BLaER1 treated with 17β-estradiol and CSF1 and Interleukin-3, amounts not matched to agents 10 nM and 100 nM (cell line): ENCODE results near the gene CLEC4D.
"Not testable (repeated sequence)": the region's sequence is repeated elsewhere in the genome, so short reads cannot be mapped to it uniquely, and the experiment has no call there.

ENCODE experiments used
- H3K27ac ChIP-seq, 11 experiments: shearing (Covaris generic); formaldehyde crosslinking; 2 replicates each; pipeline ENCODE4 v1.8.1; 2022
- H3K27me3 ChIP-seq, 11 experiments: shearing (Covaris generic); formaldehyde crosslinking; 2 replicates each; pipeline ENCODE4 v1.8.1; 2022
- H3K36me3 ChIP-seq, 11 experiments: shearing (Covaris generic); formaldehyde crosslinking; 2 replicates each; pipeline ENCODE4 v1.8.1; 2022
- H3K4me1 ChIP-seq, 10 experiments: shearing (Covaris generic); formaldehyde crosslinking; 2 replicates each; pipeline ENCODE4 v1.8.1; 2022
- H3K4me2 ChIP-seq, 11 experiments: shearing (Covaris generic); formaldehyde crosslinking; 2 replicates each; pipeline ENCODE4 v1.8.1; 2022
- H3K4me3 ChIP-seq, 10 experiments: shearing (Covaris generic); formaldehyde crosslinking; 2 replicates each; pipeline ENCODE4 v1.8.1; 2022
- H3K9ac ChIP-seq, 11 experiments: shearing (Covaris generic); formaldehyde crosslinking; 2 replicates each; pipeline ENCODE4 v1.8.1; 2022
- H3K9me3 ChIP-seq, 11 experiments: shearing (Covaris generic); formaldehyde crosslinking; replicated peaks in 1 of 11; 2 replicates each; pipeline ENCODE4 v1.8.1; 2022
- H4K20me1 ChIP-seq, 11 experiments: shearing (Covaris generic); formaldehyde crosslinking; 2 replicates each; pipeline ENCODE4 v1.8.1; 2022
- Cebpa-rat ChIP-seq, 11 experiments: shearing (Covaris generic); IDR thresholded peaks; 2 replicates each; pipeline ENCODE4 v1.8.1; 2022

Gene CLEC4D

GRCh38 chr12:8508910-8509841 lies 4.1 kb upstream of the CLEC4D start:
- 0 out of 20 replicates have a peak overlapping the region, but pooled peaks of 2 of the 10 experiments have one; percentile 9 to 13 for H3K4me3 ChIP-seq
- H4K20me1 ChIP-seq: no peaks in the 10 kb centered on the region
- peak overlapping the region; percentile 70 to 90 (median 83) for H3K4me2 ChIP-seq
- 0 out of 22 replicates have a peak, but pooled peaks cover 0 to 5% (median 0%) of the 10 kb centered on the region in 11 experiments for H3K9me3 ChIP-seq
- no peaks in the 10 kb centered on the region for H3K27me3 ChIP-seq
- no peak for TF ChIP-seq Cebpa-rat (IDR thresholded peaks at IDR 0.05)
- H3K36me3 ChIP-seq: no peaks in the 10 kb centered on the region
- H3K27ac ChIP-seq: peak overlapping the region in 10 of 11 experiments; percentile 9 to 75 (median 58); a peak in 18 of 22 replicates
- H3K4me1 ChIP-seq: peaks cover 29 to 56% (median 37%) of the 10 kb centered on the region in 10 experiments
- H3K9ac ChIP-seq: peak overlapping the region in 9 of 11 experiments; percentile 8 to 48 (median 35); a peak in 9 of 22 replicates

GRCh38 chr12:8517971-8518370 lies 4.7 kb downstream of the CLEC4D start:
- TF ChIP-seq Cebpa-rat (IDR thresholded peaks at IDR 0.05): no peak
- Histone ChIP-seq H3K9me3 (peaks cover 3 to 8% (median 4%) of the 10 kb centered on the region in 11 experiments; a peak in 13 of 22 replicates), H3K36me3 (no peaks in the 10 kb centered on the region), H3K4me1 (peaks cover 6 to 45% (median 19%) of the 10 kb centered on the region in 10 experiments; a peak in 17 of 20 replicates), H3K4me2 (peak overlapping the region in 4 of 11 experiments; percentile 80 to 86 (median 82); a peak in 7 of 22 replicates), H3K27me3 (no peaks in the 10 kb centered on the region), H3K9ac (no peak overlapping the region), H4K20me1 (no peaks in the 10 kb centered on the region), H3K27ac (no peak overlapping the region), H3K4me3 (no peak overlapping the region)

- Histone ChIP-seq H3K27ac (peak overlapping the region in 6 of 11 experiments; percentile 10 to 60 (median 34); a peak in 6 of 22 replicates), H4K20me1 (no peaks in the 10 kb centered on the region), H3K4me3 (peak overlapping the region in 1 of 10 experiments; percentile 26; a peak in 2 of 20 replicates), H3K27me3 (no peaks in the 10 kb centered on the region), H3K4me2 (peak overlapping the region; percentile 1 to 86 (median 71); a peak in 20 of 22 replicates), H3K9ac (no peak overlapping the region), H3K36me3 (no peaks in the 10 kb centered on the region; a peak in 1 of 22 replicates), H3K9me3 (peaks cover 10 to 20% (median 12%) of the 10 kb centered on the region in 11 experiments; a peak in 14 of 22 replicates), H3K4me1 (peaks cover 6 to 34% (median 16%) of the 10 kb centered on the region in 10 experiments; a peak in 17 of 20 replicates)
- no peak for TF ChIP-seq Cebpa-rat (IDR thresholded peaks at IDR 0.05)
Observed at GRCh38 chr12:8519171-8519570, 5.9 kb downstream of the CLEC4D start.

GRCh38 chr12:8527250-8528130 lies 14.2 kb downstream of the CLEC4D start:
- H3K4me3 ChIP-seq: no peak overlapping the region
- no peak overlapping the region for H3K27ac ChIP-seq
- no peak for TF ChIP-seq Cebpa-rat (IDR thresholded peaks at IDR 0.05)
- H3K4me1 ChIP-seq: peaks cover 0 to 8% (median 0%) of the 10 kb centered on the region in 10 experiments; a peak in 5 of 20 replicates
- no peak overlapping the region for H3K9ac ChIP-seq
- no peak overlapping the region for H3K4me2 ChIP-seq
- no peaks in the 10 kb centered on the region for H3K27me3 ChIP-seq
- peaks cover 15 to 41% (median 31%) of the 10 kb centered on the region in 11 experiments; a peak in 17 of 22 replicates for H3K9me3 ChIP-seq
- H3K36me3 ChIP-seq: peaks cover 0 to 7% (median 0%) of the 10 kb centered on the region in 11 experiments; a peak in 2 of 22 replicates
- no peaks in the 10 kb centered on the region for H4K20me1 ChIP-seq

GRCh38 chr12:8532045-8532444 lies 18.7 kb downstream of the CLEC4D start:
- peaks cover 0 to 30% (median 0%) of the 10 kb centered on the region in 11 experiments; a peak in 2 of 22 replicates for H4K20me1 ChIP-seq
- H3K9me3 ChIP-seq: peaks cover 0 to 7% (median 0%) of the 10 kb centered on the region in 11 experiments; a peak in 1 of 22 replicates
- no peak overlapping the region for H3K9ac ChIP-seq
- H3K27ac ChIP-seq: no peak overlapping the region
- H3K4me3 ChIP-seq: no peak overlapping the region
- H3K27me3 ChIP-seq: no peaks in the 10 kb centered on the region
- no peak for TF ChIP-seq Cebpa-rat (IDR thresholded peaks at IDR 0.05)
- peaks cover 0 to 43% (median 0%) of the 10 kb centered on the region in 11 experiments; a peak in 8 of 22 replicates for H3K36me3 ChIP-seq
- peaks cover 0 to 48% (median 0%) of the 10 kb centered on the region in 10 experiments; a peak in 8 of 20 replicates for H3K4me1 ChIP-seq
- H3K4me2 ChIP-seq: peak overlapping the region in 3 of 11 experiments; percentile 1 to 15 (median 4); a peak in 3 of 22 replicates

- Histone ChIP-seq H3K9me3 (peaks cover 0 to 24% (median 0%) of the 10 kb centered on the region in 11 experiments; a peak in 8 of 22 replicates), H3K4me3 (peak overlapping the region in 3 of 10 experiments; percentile 21 to 66 (median 59); a peak in 2 of 20 replicates), H3K4me1 (peaks cover 0 to 84% (median 33%) of the 10 kb centered on the region in 10 experiments; a peak in 17 of 20 replicates), H4K20me1 (peaks cover 0 to 31% (median 0%) of the 10 kb centered on the region in 11 experiments; a peak in 2 of 22 replicates), H3K4me2 (peak overlapping the region in 3 of 11 experiments; percentile 79 to 95 (median 92); a peak in 6 of 22 replicates), H3K36me3 (peaks cover 0 to 66% (median 0%) of the 10 kb centered on the region in 11 experiments; a peak in 8 of 22 replicates)
- not testable (repeated sequence) for H3K27ac ChIP-seq, H3K27me3 ChIP-seq, H3K9ac ChIP-seq
Observed at GRCh38 chr12:8537820-8538219, 24.5 kb downstream of the CLEC4D start.

GRCh38 chr12:8540831-8541230 lies 27.5 kb downstream of the CLEC4D start, which contains the start of gene CLEC4E:
CLEC4E (minus strand) TSS chr12:8540905; CDS start chr12:8540797, 108 bp downstream.
- peaks cover 0 to 75% (median 37%) of the 10 kb centered on the region in 10 experiments; a peak in 17 of 20 replicates for H3K4me1 ChIP-seq
- peak in 4 of 11 experiments; percentile 19 to 56 (median 45); a peak in 4 of 22 replicates for TF ChIP-seq Cebpa-rat (IDR thresholded peaks at IDR 0.05)
- not testable (repeated sequence) for H4K20me1 ChIP-seq, H3K27me3 ChIP-seq
- peak within 1 kb of the TSS; percentile 5 to 95 (median 60); a peak in 19 of 22 replicates for H3K4me2 ChIP-seq
- H3K36me3 ChIP-seq: peaks cover 0 to 36% (median 0%) of the 10 kb centered on the region in 11 experiments; a peak in 8 of 22 replicates
- H3K9me3 ChIP-seq: peaks cover 0 to 24% (median 0%) of the 10 kb centered on the region in 11 experiments; a peak in 8 of 22 replicates
- peak within 1 kb of the TSS in 7 of 11 experiments; percentile 30 to 92 (median 71); a peak in 12 of 22 replicates for H3K9ac ChIP-seq
- H3K27ac ChIP-seq: peak within 1 kb of the TSS in 10 of 11 experiments; percentile 31 to 94 (median 74); a peak in 19 of 22 replicates
- H3K4me3 ChIP-seq: peak within 1 kb of the TSS in 6 of 10 experiments; percentile 15 to 66 (median 57); a peak in 11 of 20 replicates
